Measurements from ENCODE around the gene ROPN1.
"Not testable (repeated sequence)": the region's sequence is repeated elsewhere in the genome, so short reads cannot be mapped to it uniquely, and the experiment has no call there.

ROPN1 gene

DNA sequence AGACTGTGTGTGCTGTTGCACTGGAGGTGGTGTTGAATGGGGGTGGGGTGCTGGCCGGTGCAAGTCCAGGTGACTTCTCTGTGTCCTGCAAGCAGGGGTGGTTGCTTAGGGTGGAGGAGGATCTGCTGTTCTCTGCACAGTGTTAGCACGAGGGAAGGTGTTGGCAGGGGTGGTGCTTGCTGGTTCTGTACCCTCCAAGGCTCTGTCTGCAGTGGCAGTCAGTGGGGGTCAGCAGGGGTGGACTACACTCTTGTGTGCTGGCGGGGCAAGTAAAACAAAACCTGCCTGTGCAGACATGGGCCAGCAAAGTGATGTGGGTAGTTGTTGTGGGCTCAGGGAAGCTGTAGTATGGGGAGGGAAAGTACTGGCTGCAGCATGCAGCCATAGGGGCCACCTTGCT lies 5.5 kb downstream of the ROPN1 start:
- in situ Hi-C loops (cut with HindIII; ENCODE audit: low sequenced_read_pairs), result no loop called here
- no peak for DNase-seq (ENCODE audit: low read depth, low spot score)
- no peak overlapping the region for H3K4me3 ChIP-seq (ENCODE audit: low read depth, low read length)
- TF ChIP-seq, protein P1, sequence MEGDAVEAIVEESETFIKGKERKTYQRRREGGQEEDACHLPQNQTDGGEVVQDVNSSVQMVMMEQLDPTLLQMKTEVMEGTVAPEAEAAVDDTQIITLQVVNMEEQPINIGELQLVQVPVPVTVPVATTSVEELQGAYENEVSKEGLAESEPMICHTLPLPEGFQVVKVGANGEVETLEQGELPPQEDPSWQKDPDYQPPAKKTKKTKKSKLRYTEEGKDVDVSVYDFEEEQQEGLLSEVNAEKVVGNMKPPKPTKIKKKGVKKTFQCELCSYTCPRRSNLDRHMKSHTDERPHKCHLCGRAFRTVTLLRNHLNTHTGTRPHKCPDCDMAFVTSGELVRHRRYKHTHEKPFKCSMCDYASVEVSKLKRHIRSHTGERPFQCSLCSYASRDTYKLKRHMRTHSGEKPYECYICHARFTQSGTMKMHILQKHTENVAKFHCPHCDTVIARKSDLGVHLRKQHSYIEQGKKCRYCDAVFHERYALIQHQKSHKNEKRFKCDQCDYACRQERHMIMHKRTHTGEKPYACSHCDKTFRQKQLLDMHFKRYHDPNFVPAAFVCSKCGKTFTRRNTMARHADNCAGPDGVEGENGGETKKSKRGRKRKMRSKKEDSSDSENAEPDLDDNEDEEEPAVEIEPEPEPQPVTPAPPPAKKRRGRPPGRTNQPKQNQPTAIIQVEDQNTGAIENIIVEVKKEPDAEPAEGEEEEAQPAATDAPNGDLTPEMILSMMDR (IDR thresholded peaks at IDR 0.05; ENCODE audit: low read depth, low read length), result no peak

DNA sequence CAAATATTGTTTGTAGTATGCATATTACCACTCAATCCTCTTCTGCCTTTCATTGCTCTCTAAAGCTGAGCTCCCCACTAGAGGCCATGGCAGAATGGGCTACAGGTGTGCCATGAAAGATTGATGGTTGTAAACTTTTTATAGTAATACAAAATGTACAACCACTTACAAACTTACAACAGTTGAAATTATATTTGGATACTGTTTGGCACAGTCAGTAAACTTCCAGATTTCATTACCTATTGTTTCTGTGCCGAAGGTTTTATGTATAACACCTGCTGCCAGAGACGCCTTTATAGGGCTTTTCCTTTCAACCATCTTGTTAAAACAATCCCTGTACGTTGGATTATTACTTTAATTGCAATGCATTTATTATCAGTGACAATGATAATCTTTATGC lies 7.0 kb downstream of the ROPN1 start:
- DNase-seq (ENCODE audit: low read depth, low spot score), result no peak
- TF ChIP-seq, protein P1 (IDR thresholded peaks at IDR 0.05; ENCODE audit: low read depth, low read length), result no peak
- H3K4me3 ChIP-seq (ENCODE audit: low read depth, low read length), result no peak overlapping the region
- in situ Hi-C loops (cut with HindIII; ENCODE audit: low sequenced_read_pairs), result no loop called here

DNA sequence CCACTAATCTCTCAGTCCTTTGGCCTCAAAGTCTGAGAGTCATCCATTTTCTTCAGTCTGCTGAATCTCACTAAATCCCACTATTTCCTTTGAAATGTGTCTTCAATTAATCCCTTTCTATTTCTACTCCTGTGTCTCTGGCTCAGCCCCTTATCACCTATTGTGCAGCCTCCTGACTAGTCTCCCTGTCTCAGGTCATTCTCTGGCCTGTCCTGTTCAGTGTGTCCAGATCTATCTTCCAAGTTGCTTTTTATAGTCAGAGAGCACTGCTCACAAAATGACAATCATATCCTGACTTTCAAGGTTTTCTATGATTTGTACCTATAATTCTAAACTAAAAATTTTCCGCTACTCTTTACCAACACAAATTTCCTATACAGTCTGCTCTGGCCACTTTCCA lies 7.6 kb downstream of the ROPN1 start:
- no peak for DNase-seq (ENCODE audit: low read depth, low spot score)
- in situ Hi-C loops (cut with HindIII; ENCODE audit: low sequenced_read_pairs), result no loop called here
- TF ChIP-seq, protein P1 (IDR thresholded peaks at IDR 0.05; ENCODE audit: low read depth, low read length), result no peak
- no peak overlapping the region for H3K4me3 ChIP-seq (ENCODE audit: low read depth, low read length)

DNA sequence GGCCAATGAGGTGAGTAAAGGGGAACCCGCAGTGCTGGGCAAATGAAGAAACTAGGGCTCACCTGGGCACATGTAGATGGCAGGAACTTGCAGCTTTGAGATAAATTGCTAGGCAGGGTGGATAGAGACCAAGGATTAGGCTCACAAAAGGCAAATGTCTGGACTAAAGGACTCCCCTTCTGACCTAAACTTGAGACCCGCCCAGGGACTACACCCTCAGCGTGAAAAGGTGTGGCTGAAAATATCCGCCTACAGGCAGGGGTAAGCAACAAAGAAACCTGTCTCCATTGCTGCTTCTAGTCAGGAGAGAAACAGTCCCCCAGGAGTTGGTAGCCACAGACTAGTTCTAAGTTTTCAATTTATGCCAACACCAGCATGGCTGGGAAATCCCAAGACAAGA lies 10.6 kb downstream of the ROPN1 start:
- DNase-seq (ENCODE audit: low read depth, low spot score); H3K4me3 ChIP-seq (ENCODE audit: low read depth, low read length); in situ Hi-C loops (cut with HindIII; ENCODE audit: low sequenced_read_pairs): not testable (repeated sequence)

DNA sequence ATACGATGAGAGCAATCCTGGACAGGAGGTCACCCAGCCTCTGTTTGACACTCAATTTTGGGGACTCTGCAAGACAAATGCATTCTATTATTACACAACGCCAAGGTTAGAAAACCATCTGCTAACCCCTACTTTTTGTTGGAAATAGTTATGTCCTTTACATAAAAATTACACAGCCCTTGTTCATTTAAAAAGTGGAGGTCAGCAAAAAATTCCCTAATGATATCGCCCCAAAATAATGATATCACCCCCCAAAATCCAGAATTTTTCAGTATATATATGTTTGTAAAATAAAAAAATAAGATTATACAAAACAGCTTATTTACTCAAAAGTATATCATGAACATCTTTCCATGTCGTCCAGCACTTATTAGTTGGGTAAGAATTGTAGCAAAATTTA lies 11.4 kb downstream of the ROPN1 start:
- H3K4me3 ChIP-seq (ENCODE audit: low read depth, low read length), result no peak overlapping the region
- TF ChIP-seq, protein P1 (IDR thresholded peaks at IDR 0.05; ENCODE audit: low read depth, low read length), result no peak
- in situ Hi-C loops (cut with HindIII; ENCODE audit: low sequenced_read_pairs), result no loop called here
- no peak for DNase-seq (ENCODE audit: low read depth, low spot score)

DNA sequence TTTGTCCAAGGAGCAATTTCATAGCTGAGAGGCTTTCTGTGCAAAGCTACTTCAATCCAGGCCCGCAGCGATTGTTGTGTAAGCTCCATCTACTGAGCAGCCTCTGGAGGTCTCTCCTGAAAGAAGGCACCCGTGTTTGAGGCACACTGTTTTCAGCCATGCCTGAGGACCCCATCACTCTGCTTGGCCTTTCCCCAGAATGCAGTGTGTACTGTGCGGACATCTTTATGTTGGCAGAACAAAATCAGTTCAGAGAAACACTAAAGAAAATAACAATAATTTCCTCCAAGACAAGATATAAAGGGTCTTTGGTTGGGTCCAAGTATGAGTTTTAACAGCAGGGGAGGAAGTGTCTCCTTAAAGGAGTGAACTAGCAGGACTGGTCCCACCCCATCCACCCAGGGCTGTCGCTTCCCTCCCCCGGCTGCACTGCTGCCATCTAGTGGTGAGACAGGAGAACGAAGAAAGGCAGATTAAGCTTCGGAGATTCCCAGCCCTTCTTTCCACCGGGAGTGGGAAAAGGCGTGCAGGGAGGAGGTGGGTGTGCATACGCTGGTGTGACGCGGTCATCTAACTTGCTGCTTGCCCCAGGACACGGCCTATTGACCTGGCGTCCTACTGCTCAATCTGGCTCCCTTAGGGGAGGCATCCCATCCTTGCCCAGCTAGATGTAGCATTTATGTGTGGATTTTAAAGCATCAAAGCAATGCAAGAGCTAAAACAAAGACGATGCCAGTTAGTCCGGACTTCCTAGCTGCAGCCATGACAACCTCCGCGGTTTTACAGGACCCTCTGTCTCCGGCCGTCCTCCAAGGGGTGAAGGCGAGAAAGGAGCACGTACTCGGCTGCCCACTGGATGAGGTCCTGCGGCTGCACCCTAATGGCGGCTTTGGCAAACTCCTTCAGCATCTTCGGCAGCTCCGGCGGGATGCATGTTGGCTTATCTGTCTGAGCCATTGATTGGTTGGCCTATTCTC lies 12.1 kb downstream of the ROPN1 start:
- TF ChIP-seq, protein P1 (IDR thresholded peaks at IDR 0.05; ENCODE audit: low read depth, low read length), result peak; percentile 62
- in situ Hi-C loops (cut with HindIII; ENCODE audit: low sequenced_read_pairs), result not testable (repeated sequence)
- peak; percentile 40 for DNase-seq (ENCODE audit: low read depth, low spot score)
- peak overlapping the region; percentile 46 for H3K4me3 ChIP-seq (ENCODE audit: low read depth, low read length)

DNA sequence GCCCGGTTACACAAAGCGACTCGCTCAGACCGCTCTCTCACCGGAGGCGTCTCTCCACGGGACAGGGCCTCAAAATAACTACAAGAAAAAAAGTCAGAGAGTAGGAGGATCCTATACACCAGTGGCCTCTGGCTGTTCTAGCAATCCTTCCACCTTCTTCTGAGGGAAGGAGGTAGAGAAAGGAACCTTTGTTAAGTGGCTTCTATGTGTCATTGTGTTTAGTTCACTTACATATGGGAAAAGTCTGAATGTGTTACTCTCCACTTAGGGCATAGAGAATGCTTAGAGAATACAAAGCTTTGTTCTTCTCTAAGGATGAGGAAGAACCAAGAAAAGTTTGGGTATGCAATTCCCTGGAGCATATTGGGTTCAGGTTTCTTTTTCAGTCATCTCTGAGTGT lies 15.0 kb downstream of the ROPN1 start:
- H3K4me3 ChIP-seq (ENCODE audit: low read depth, low read length); in situ Hi-C loops (cut with HindIII; ENCODE audit: low sequenced_read_pairs); DNase-seq (ENCODE audit: low read depth, low spot score): not testable (repeated sequence)

DNA sequence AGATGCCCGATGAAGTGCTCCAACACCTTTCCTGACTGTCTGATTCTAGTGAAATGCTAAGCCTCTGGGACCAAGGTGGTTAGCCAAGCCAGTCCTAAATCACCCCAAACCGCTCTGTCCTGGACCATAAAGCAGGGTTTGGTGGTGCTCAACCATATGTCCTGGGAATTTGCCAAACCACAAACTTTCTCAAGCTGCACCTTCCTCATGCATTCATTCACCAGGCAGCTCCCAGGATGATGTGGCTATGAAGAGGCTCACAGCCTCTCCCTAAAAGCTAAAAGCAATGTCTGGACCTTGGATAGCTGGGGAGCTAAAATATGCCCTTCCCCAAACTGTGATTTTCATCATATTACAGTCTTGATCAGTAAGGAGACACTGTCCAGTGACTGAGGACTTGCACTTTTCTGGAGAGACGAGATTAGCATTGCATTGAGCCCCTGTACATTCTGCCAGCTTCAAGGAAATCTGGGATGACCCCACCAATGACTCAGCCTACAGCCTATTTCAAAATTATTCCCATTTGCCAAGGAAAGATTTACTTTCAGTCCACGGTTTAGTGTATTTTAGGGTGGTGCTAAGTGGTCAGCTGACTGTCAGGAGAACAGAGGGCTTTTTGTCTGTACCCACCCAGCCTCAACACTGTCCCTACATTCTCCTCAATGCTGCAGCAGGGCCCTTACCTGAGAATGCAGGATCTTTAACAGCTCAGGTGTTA lies 15.6 kb downstream of the ROPN1 start:
- in situ Hi-C loops (cut with HindIII; ENCODE audit: low sequenced_read_pairs); H3K4me3 ChIP-seq (ENCODE audit: low read depth, low read length): not testable (repeated sequence)
- DNase-seq (ENCODE audit: low read depth, low spot score), result peak; percentile 6

DNA sequence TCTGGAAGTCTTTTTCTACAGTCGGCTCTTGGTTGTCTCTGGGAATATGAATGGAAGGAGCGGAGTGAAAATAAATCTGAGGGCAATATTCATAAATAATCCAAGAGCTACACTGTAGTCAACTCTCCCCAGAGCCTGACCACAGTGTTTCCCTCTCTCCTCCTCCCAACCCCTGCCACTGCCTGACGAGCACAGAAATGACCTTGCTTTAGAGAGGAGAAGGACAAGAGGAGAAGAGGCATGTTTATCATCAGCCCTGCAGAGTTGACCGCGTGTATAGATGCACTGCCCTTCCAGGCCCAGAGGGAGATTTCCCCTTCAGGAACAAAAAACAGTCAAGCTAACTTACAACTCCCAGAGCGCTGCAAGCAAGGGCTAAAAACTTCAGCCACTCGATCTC lies 16.9 kb downstream of the ROPN1 start:
- in situ Hi-C loops (cut with HindIII; ENCODE audit: low sequenced_read_pairs); H3K4me3 ChIP-seq (ENCODE audit: low read depth, low read length); DNase-seq (ENCODE audit: low read depth, low spot score): not testable (repeated sequence)

Measured in astrocyte of the spinal cord (primary cell).